C4-2B (cell line): ENCODE results near the gene NFIA.
A peak's percentile ranks its signal among the peaks of the same experiment; 100 is the strongest.
"Not testable (repeated sequence)": the region's sequence is repeated elsewhere in the genome, so short reads cannot be mapped to it uniquely, and the experiment has no call there.

Source experiments
- H3K27ac ChIP-seq: fragments of 450-650 bp; 2 replicates; pipeline ENCODE4 v1.5.1; 2017
- CTCF ChIP-seq: fragments of 450-650 bp; conservative IDR thresholded peaks from 2 replicates; pipeline ENCODE4 v1.5.1; 2017; ENCODE audit warnings: mild to moderate bottlenecking
- ZFX ChIP-seq: fragments of 450-650 bp; IDR thresholded peaks from 2 replicates; pipeline ENCODE4 v1.6.1; 2017

NFIA gene

GRCh38 chr1:61064673-61065072 is 17.7 kb upstream of the NFIA start:
- TF ChIP-seq ZFX (no peak), CTCF (no peak)
- no peak overlapping the region for H3K27ac ChIP-seq

GRCh38 chr1:61067446-61068019 is 14.8 kb upstream of the NFIA start:
- TF ChIP-seq CTCF (no peak), ZFX (no peak)
- H3K27ac ChIP-seq, result no peak overlapping the region

GRCh38 chr1:61070054-61070453 is 12.3 kb upstream of the NFIA start:
- TF ChIP-seq CTCF (no peak), ZFX (no peak)
- no peak overlapping the region for H3K27ac ChIP-seq

GRCh38 chr1:61071205-61072130 is 10.9 kb upstream of the NFIA start:
- H3K27ac ChIP-seq, result no peak overlapping the region
- TF ChIP-seq CTCF, result no peak
- no peak for TF ChIP-seq ZFX

- TF ChIP-seq ZFX (no peak), CTCF (no peak)
- H3K27ac ChIP-seq, result no peak overlapping the region
These were observed 8.5 kb upstream of the NFIA start for GRCh38 chr1:61073871-61074270.

GRCh38 chr1:61075833-61076232 is 6.5 kb upstream of the NFIA start:
- not testable (repeated sequence) for H3K27ac ChIP-seq

- TF ChIP-seq CTCF (no peak), ZFX (peak; percentile 55; the same call in 1 of the 2 replicates)
- H3K27ac ChIP-seq, result peak overlapping the region; percentile 81
These were observed 5.4 kb upstream of the NFIA start for GRCh38 chr1:61076728-61077675.
